Fibroblast of lung (primary cell): ENCODE measurements around the gene KATNAL1. TPM values are rescaled to one million over a fixed set of nuclear protein-coding genes. Genes with fewer than 3 reads are reported as not detected.

Experiments used
- DNase-seq, 2 donors: peaks; one replicate each; pipeline versions ENCODE4 v3.0.0 to v3.0.0-alpha.2; 2010; ENCODE audit warnings: low read depth in 2 of 2
- H2AFZ ChIP-seq: 2 replicates; pipeline ENCODE4 v1.5.1; 2012; ENCODE audit warnings: low read length, control low read depth, inconsistent platforms
- H3K27ac ChIP-seq: 2 replicates; pipeline ENCODE4 v1.5.1; 2011; ENCODE audit warnings: low read length, control low read depth; ENCODE audit not compliant: insufficient read depth
- H3K27me3 ChIP-seq: 2 replicates; pipeline ENCODE4 v1.5.1; 2011; ENCODE audit warnings: mild to moderate bottlenecking, low read length; ENCODE audit not compliant: control insufficient read depth, insufficient read depth
- H3K36me3 ChIP-seq: 2 replicates; pipeline ENCODE4 v1.5.1; 2011; ENCODE audit warnings: low read length; ENCODE audit not compliant: control insufficient read depth, insufficient read depth
- H3K4me1 ChIP-seq: 2 replicates; pipeline ENCODE4 v1.5.1; 2011; ENCODE audit warnings: low read length; ENCODE audit not compliant: control insufficient read depth, insufficient read depth; ENCODE audit errors: extremely low read depth
- H3K4me2 ChIP-seq: 2 replicates; pipeline ENCODE4 v1.5.1; 2011; ENCODE audit warnings: low read length, control low read depth; ENCODE audit not compliant: insufficient read depth; ENCODE audit errors: extremely low read depth
- H3K4me3 ChIP-seq, 4 experiments: fragments of 200-600 bp in 1 of 4; sonication (generic) in 1 of 4; replicated peaks in 1 of 4; 2 replicates each; pipeline ENCODE4 v1.5.1; 2011 to 2016; ENCODE audit warnings: low read length in 4 of 4, low read depth in 3 of 4, mild to moderate bottlenecking in 3 of 4, control low read depth in 2 of 4, inconsistent platforms in 1 of 4, mixed read lengths in 1 of 4; ENCODE audit not compliant: insufficient read depth in 1 of 4; ENCODE audit errors: control extremely low read depth in 1 of 4
- H3K79me2 ChIP-seq: 2 replicates; pipeline ENCODE4 v1.5.1; 2012; ENCODE audit warnings: mild to moderate bottlenecking, low read length, inconsistent platforms; ENCODE audit not compliant: control insufficient read depth, insufficient read depth
- H3K9ac ChIP-seq: 2 replicates; pipeline ENCODE4 v1.5.1; 2011; ENCODE audit warnings: mild to moderate bottlenecking, low read length, control low read depth; ENCODE audit not compliant: insufficient read depth
- H3K9me3 ChIP-seq: 2 replicates; pipeline ENCODE4 v1.5.1; 2012; ENCODE audit warnings: low read depth, low read length; ENCODE audit not compliant: control insufficient read depth, insufficient read depth
- H4K20me1 ChIP-seq: 2 replicates; pipeline ENCODE4 v1.5.1; 2011; ENCODE audit warnings: low read length; ENCODE audit not compliant: control insufficient read depth, insufficient read depth; ENCODE audit errors: extremely low read depth
- EZH2 ChIP-seq: IDR thresholded peaks from 2 replicates; pipeline ENCODE4 v1.5.1; 2012; ENCODE audit warnings: low read length, control low read depth, mild to moderate bottlenecking; ENCODE audit errors: missing control alignments
- polyA plus RNA-seq, 2 donors: library from polyadenylated mRNA; depleted of rRNA in 1 of 2; stranded (reverse) in 1 of 2; unstranded in 1 of 2; fragments of >200 nt; gene quantifications; 2 replicates each; pipeline ENCODE4 v1.2.1, GENCODE V29; 2011 to 2012; ENCODE audit warnings: missing spikeins in 1 of 2
- total RNA-seq: library from RNA; depleted of rRNA; stranded (reverse); fragments of >200 nt; gene quantifications from 2 replicates; pipeline ENCODE4 v1.2.1, GENCODE V29; 2014
- TF ChIP-seq, protein P1 (sequence below), 2 donors: IDR thresholded peaks in 1 of 2; conservative IDR thresholded peaks in 1 of 2; 1 replicate in 1 of 2; 2 replicates in 1 of 2; pipeline ENCODE4 v1.5.1; 2011 to 2012; ENCODE audit warnings: low read length in 2 of 2, control low read depth in 1 of 2, inconsistent platforms in 1 of 2, low read depth in 1 of 2, mild to moderate bottlenecking in 1 of 2

Gene KATNAL1
- total and polyA plus RNA-seq, 2 donors (not counting 1 experiment from before 2014, with no cell fraction given), result 24.8 to 32.7 TPM

DNA sequence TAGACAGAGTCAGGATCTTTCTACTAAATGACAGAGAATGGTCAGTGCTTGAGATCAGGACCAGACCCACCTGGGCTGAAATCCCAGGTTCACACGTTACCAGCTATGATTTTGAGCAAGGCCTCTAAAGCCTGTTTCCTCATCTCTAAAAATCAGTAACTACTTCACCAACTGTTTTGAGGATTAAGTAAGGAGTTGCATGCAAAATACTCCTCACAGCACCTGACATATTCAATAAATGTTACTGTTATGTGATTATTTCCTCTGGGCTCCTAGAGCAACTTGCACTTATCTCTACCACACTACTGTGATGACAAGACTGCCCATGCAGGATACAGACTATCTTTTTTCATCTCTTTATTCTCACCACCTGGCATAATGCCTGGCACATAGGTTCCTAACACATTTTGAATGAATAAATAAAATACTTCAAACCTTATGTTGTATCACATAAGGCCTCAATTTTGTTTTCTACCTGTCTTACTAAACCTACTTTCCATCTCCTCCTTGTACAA lies 1.8 kb downstream of the KATNAL1 start:
- peaks cover 25% of the 10 kb centered on the region for H3K4me1 ChIP-seq
- TF ChIP-seq, protein P1, sequence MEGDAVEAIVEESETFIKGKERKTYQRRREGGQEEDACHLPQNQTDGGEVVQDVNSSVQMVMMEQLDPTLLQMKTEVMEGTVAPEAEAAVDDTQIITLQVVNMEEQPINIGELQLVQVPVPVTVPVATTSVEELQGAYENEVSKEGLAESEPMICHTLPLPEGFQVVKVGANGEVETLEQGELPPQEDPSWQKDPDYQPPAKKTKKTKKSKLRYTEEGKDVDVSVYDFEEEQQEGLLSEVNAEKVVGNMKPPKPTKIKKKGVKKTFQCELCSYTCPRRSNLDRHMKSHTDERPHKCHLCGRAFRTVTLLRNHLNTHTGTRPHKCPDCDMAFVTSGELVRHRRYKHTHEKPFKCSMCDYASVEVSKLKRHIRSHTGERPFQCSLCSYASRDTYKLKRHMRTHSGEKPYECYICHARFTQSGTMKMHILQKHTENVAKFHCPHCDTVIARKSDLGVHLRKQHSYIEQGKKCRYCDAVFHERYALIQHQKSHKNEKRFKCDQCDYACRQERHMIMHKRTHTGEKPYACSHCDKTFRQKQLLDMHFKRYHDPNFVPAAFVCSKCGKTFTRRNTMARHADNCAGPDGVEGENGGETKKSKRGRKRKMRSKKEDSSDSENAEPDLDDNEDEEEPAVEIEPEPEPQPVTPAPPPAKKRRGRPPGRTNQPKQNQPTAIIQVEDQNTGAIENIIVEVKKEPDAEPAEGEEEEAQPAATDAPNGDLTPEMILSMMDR (conservative IDR thresholded peaks at IDR 0.05 in 1 of 2, IDR thresholded peaks at IDR 0.05 in 1 of 2; ENCODE audit: low read depth in 1 of 2, low read length in 2 of 2), result no peak
- TF ChIP-seq EZH2, result no peak
- no peak overlapping the region for H3K27ac ChIP-seq
- H3K9me3 ChIP-seq, result no peaks in the 10 kb centered on the region
- no peak for DNase-seq
- H3K36me3 ChIP-seq, result no peaks in the 10 kb centered on the region
- no peak overlapping the region for H3K9ac ChIP-seq
- peak overlapping the region; percentile 84 to 99 (median 94) for H3K4me3 ChIP-seq
- H3K27me3 ChIP-seq, result no peaks in the 10 kb centered on the region
- H4K20me1 ChIP-seq, result no peaks in the 10 kb centered on the region
- peak overlapping the region; percentile 89 for H3K4me2 ChIP-seq
- H3K79me2 ChIP-seq, result peaks cover 59% of the 10 kb centered on the region
- no peak overlapping the region for H2AFZ ChIP-seq

DNA sequence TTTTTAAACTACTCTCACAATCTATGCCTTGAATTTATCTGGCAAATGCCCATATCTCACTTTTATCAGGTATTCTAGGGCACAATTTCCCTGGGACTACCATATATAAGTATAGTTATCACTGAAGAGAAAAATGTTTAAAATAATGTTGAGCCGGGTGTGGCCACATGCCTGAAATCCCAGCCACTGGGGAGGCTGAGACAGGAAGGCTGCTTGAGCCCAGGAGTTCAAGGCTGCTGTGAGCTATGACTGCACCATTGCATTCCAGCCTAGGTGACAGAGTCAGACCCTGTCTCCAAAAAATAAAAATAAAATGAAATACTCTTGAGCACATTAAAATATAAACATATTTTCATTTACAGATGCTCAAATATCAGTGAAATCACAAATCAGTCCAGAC lies 4.1 kb downstream of the KATNAL1 start:
- Histone ChIP-seq H3K36me3 (no peaks in the 10 kb centered on the region), H4K20me1 (no peaks in the 10 kb centered on the region), H3K27me3 (no peaks in the 10 kb centered on the region), H3K9me3 (no peaks in the 10 kb centered on the region), H2AFZ (no peak overlapping the region), H3K4me2 (no peak overlapping the region), H3K79me2 (peaks cover 79% of the 10 kb centered on the region), H3K9ac (no peak overlapping the region), H3K27ac (no peak overlapping the region), H3K4me3 (no peak overlapping the region), H3K4me1 (peaks cover 25% of the 10 kb centered on the region)
- no peak for DNase-seq
- no peak for TF ChIP-seq EZH2
- TF ChIP-seq, protein P1 (conservative IDR thresholded peaks at IDR 0.05 in 1 of 2, IDR thresholded peaks at IDR 0.05 in 1 of 2; ENCODE audit: low read depth in 1 of 2, low read length in 2 of 2), result no peak

DNA sequence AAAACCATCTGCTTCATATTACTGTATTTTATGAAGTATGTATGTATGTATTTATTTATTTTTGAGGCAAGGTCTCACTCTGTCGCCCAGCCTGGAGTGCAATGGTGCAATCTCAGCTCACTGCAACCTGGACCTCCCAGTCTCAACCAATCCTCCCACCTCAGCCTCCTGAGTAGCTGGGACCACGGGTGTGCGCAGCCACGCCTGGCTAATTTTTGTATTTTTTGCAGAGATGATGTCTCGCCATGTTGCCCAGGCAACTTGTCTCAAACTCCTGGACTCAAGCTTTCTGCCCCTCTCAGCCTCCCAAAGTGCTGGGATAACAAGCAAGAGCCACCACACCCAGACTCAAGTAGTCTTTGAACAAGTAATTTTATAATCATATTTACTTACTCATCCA lies 5.5 kb downstream of the KATNAL1 start:
- peak in 1 of 2 donors; percentile 20 for DNase-seq
- Histone ChIP-seq H4K20me1 (no peaks in the 10 kb centered on the region), H3K36me3 (no peaks in the 10 kb centered on the region), H3K27ac (peak overlapping the region; percentile 74), H3K4me3 (no peak overlapping the region), H2AFZ (no peak overlapping the region), H3K9ac (no peak overlapping the region), H3K9me3 (no peaks in the 10 kb centered on the region), H3K79me2 (peaks cover 91% of the 10 kb centered on the region), H3K4me1 (peaks cover 22% of the 10 kb centered on the region), H3K27me3 (no peaks in the 10 kb centered on the region), H3K4me2 (peak overlapping the region; percentile 72)
- no peak for TF ChIP-seq EZH2
- TF ChIP-seq, protein P1 (conservative IDR thresholded peaks at IDR 0.05 in 1 of 2, IDR thresholded peaks at IDR 0.05 in 1 of 2; ENCODE audit: low read depth in 1 of 2, low read length in 2 of 2), result no peak
